22Rv1 (cell line): ENCODE results near the gene GABRD.

ENCODE experiments used
- ZFX ChIP-seq: fragments of 450-650 bp; IDR thresholded peaks from 2 replicates; pipeline ENCODE4 v1.6.1; 2017; ENCODE audit warnings: antibody characterized with exemption, borderline replicate concordance
- TF ChIP-seq, protein P1 (sequence below): fragments of 450-650 bp; IDR thresholded peaks from 2 replicates; pipeline ENCODE4 v1.5.1; 2017; ENCODE audit warnings: mild to moderate bottlenecking

DNA sequence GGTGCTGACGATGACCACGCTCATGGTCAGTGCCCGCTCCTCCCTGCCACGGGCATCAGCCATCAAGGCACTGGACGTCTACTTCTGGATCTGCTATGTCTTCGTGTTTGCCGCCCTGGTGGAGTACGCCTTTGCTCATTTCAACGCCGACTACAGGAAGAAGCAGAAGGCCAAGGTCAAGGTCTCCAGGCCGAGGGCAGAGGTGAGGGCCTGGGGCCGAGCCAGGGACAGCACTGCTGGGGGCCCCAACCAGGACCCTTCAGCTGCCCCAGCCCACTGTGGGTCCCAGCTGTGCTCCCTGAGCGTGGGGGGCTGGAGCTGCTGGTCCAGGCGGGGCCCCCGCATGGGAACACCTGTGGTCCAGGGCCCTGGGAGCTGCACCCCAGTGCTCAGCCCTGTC, 10.4 kb downstream of the GABRD start:
- TF ChIP-seq, protein P1, sequence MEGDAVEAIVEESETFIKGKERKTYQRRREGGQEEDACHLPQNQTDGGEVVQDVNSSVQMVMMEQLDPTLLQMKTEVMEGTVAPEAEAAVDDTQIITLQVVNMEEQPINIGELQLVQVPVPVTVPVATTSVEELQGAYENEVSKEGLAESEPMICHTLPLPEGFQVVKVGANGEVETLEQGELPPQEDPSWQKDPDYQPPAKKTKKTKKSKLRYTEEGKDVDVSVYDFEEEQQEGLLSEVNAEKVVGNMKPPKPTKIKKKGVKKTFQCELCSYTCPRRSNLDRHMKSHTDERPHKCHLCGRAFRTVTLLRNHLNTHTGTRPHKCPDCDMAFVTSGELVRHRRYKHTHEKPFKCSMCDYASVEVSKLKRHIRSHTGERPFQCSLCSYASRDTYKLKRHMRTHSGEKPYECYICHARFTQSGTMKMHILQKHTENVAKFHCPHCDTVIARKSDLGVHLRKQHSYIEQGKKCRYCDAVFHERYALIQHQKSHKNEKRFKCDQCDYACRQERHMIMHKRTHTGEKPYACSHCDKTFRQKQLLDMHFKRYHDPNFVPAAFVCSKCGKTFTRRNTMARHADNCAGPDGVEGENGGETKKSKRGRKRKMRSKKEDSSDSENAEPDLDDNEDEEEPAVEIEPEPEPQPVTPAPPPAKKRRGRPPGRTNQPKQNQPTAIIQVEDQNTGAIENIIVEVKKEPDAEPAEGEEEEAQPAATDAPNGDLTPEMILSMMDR, result no peak
- no peak for TF ChIP-seq ZFX
